Body of pancreas (tissue), 4 donors: ENCODE measurements around the gene OSTC. TPM values are rescaled to one million over a fixed set of nuclear protein-coding genes. Genes with fewer than 3 reads are reported as not detected.

Source experiments
- ATAC-seq: fragments of 150-250 bp; one replicate; pipeline ENCODE4 v1.9.1; 2016
- DNase-seq, 4 donors: peaks; one replicate each; pipeline ENCODE4 v3.0.0-alpha.2; 2019
- H3K27ac ChIP-seq, 4 donors: fragments of 200-600 bp; sonication (generic); 1 replicate in 3 of 4; 2 replicates in 1 of 4; pipeline versions ENCODE4 v1.5.1 to v1.6.1; 2016 to 2019; ENCODE audit warnings: mild to moderate bottlenecking in 1 of 4, mixed read lengths in 1 of 4, moderate library complexity in 1 of 4
- H3K27me3 ChIP-seq, 2 donors: fragments of 200-600 bp; sonication (generic); one replicate each; pipeline ENCODE4 v1.6.0; 2016; ENCODE audit warnings: mild to moderate bottlenecking in 1 of 2
- H3K36me3 ChIP-seq, 2 donors: fragments of 200-600 bp; sonication (generic); replicated peaks in 1 of 2; 2 replicates each; pipeline ENCODE4 v1.5.1; 2016; ENCODE audit warnings: low read depth in 2 of 2; ENCODE audit not compliant: insufficient read depth in 1 of 2
- H3K4me1 ChIP-seq: fragments of 200-600 bp; sonication (generic); one replicate; pipeline ENCODE4 v1.6.0; 2016
- H3K4me3 ChIP-seq, 2 donors: fragments of 200-600 bp; sonication (generic); 1 replicate in 1 of 2; 2 replicates in 1 of 2; pipeline ENCODE4 v1.5.1; 2016 to 2019
- H3K9me3 ChIP-seq, 3 donors: fragments of 200-600 bp; sonication (generic); 1 replicate in 2 of 3; 2 replicates in 1 of 3; pipeline ENCODE4 v1.5.1; 2016
- CTCF ChIP-seq, 7 experiments: fragments of 450-650 bp in 4 of 7; fragments of 200-600 bp in 3 of 7; sonication (generic) in 3 of 7; IDR thresholded peaks; one replicate each; pipeline ENCODE4 v1.5.1; 2016 to 2019; ENCODE audit warnings: antibody characterized with exemption in 7 of 7
- POLR2A ChIP-seq, 3 donors: fragments of 450-650 bp; IDR thresholded peaks; one replicate each; pipeline ENCODE4 v1.6.1; 2016; ENCODE audit warnings: antibody characterized with exemption in 3 of 3, mild to moderate bottlenecking in 2 of 3
- WGBS, 2 donors: methylation state at CpG; one replicate each; pipeline ENCODE4 v1.1.5; 2017; 5-methylcytosine and 5-hydroxymethylcytosine counted together
- intact Hi-C: fragments of 100-400 bp; cut with DNase I; formaldehyde crosslinking; loops from one replicate; pipeline ENCODE4 v1.15.1; 2023
- total RNA-seq, 2 donors: library from RNA; depleted of rRNA; stranded (reverse); fragments of >200 nt; gene quantifications; one replicate each; pipeline ENCODE4 v1.1.0, GENCODE V29; 2016

Gene OSTC
- total RNA-seq, 2 donors from 2014 or later = 35.6 to 308 TPM

- WGBS, 2 donors = 1% methylated on average over 9 of the region's 9 CpGs
- no peak for ATAC-seq
- Histone ChIP-seq H3K36me3 (no peaks in the 10 kb centered on the region), H3K27me3 (no peaks in the 10 kb centered on the region), H3K27ac (peak overlapping the region; percentile 63 to 96 (median 87)), H3K9me3 (no peaks in the 10 kb centered on the region), H3K4me3 (peak overlapping the region; percentile 66 to 99), H3K4me1 (peaks cover 30% of the 10 kb centered on the region)
- TF ChIP-seq POLR2A (IDR thresholded peaks at IDR 0.05) (no peak), CTCF (IDR thresholded peaks at IDR 0.05) (no peak)
- DNase-seq = peak in 2 of 4 donors; percentile 19 to 26
- intact Hi-C loops = no loop called here
Measured at GRCh38 chr4:108651014-108651791, 804 bp downstream of the OSTC start.

DNA sequence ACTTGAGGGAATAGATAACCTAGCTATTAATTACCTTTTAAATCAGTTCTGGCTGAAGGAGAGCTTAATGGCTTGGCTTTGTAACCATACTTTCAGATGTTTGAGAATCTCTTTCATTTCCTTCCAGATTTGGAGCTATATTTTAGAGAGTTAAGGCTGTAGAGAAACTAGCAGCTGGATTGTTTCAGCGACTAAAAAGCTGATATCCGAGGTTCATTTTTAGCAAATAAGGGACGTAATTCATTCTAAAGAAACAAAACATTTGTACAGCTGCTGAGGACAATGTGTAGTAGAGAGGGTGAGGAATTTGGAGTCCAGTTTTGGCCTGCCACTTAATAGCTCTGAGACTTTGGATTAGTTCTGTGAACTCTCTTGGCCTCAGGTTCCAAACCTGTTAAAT, 12.2 kb downstream of the OSTC start:
- no peak for DNase-seq
- intact Hi-C loops = no loop called here
- Histone ChIP-seq H3K36me3 (peaks cover 0 to 11% of the 10 kb centered on the region in 2 donors), H3K9me3 (no peaks in the 10 kb centered on the region), H3K27ac (no peak overlapping the region), H3K4me1 (no peaks in the 10 kb centered on the region), H3K27me3 (no peaks in the 10 kb centered on the region), H3K4me3 (no peak overlapping the region)
- 41 to 42% methylated on average over 3 of the region's 3 CpGs for WGBS, 2 donors
- no peak for ATAC-seq
- no peak for TF ChIP-seq CTCF (IDR thresholded peaks at IDR 0.05)
- TF ChIP-seq POLR2A (IDR thresholded peaks at IDR 0.05) = no peak

DNA sequence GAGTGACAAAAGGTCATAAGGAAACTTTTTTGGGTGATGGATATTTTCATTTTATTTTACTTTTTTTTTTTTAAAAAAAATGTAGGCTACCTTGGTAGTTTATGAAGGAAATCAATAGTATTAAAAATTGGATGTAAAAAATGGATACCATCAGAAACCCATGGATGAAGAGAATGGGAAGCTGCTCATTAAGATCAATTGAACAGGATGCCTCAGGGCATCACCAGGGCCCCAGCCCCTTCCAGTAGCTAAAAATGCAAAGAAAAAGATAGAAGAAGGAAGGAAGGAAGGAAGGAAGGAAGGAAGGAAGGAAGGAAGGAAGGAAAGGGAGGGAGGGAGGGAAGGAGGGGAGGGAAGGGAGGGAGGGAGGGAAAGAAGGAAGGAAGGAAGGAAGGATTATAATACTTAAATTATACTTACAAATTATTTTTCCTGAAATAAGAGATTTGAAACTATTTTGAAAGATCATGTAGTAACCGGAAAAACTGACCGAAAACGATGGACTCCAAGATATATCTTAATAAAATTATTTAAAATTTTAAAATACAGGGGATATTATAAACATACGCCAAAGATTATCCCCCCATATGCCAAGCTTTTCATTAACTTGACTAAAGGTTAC, 24.1 kb downstream of the OSTC start:
- intact Hi-C loops = no loop called here
- H3K27me3 ChIP-seq = no peaks in the 10 kb centered on the region
- H3K9me3 ChIP-seq = no peaks in the 10 kb centered on the region
- DNase-seq = no peak
- H3K4me1 ChIP-seq = no peaks in the 10 kb centered on the region
- 73% methylated on average over 4 of the region's 4 CpGs for WGBS, 2 donors
- H3K27ac ChIP-seq = no peak overlapping the region
- ATAC-seq = no peak
- TF ChIP-seq POLR2A (IDR thresholded peaks at IDR 0.05) = no peak
- TF ChIP-seq CTCF (IDR thresholded peaks at IDR 0.05) = no peak
- no peaks in the 10 kb centered on the region for H3K36me3 ChIP-seq
- no peak overlapping the region for H3K4me3 ChIP-seq

DNA sequence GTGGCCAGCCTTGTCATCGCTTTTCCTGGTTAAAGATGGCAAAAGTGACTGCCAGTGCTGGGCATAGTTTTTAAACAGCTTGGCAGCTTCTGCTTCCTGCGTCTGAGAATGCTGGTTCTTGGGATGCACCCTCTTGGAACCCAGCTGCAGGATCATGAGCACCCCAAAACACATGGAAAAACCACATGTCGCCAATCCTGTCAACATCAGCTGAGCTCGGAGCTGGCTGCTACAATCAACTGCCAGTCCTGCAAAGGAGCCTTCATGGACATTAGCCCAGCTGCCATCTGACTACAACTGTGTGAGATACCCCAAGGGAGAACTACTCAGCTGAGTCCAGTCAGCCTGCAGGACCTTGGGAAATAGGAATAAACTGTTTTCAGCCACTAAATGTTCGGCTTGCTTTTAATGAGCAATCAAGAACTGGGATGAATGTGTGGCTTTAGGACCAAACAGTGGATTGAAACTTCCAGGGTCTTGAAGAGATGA, 31.0 kb downstream of the OSTC start:
- no peaks in the 10 kb centered on the region for H3K27me3 ChIP-seq
- H3K36me3 ChIP-seq = no peaks in the 10 kb centered on the region
- 84 to 85% methylated on average over 3 to 5 of the region's 5 CpGs for WGBS, 2 donors
- TF ChIP-seq POLR2A (IDR thresholded peaks at IDR 0.05) (no peak), CTCF (IDR thresholded peaks at IDR 0.05) (no peak)
- no peak overlapping the region for H3K27ac ChIP-seq
- H3K9me3 ChIP-seq = no peaks in the 10 kb centered on the region
- no peak for DNase-seq
- H3K4me1 ChIP-seq = no peaks in the 10 kb centered on the region
- intact Hi-C loops = no loop called here
- ATAC-seq = no peak
- H3K4me3 ChIP-seq = no peak overlapping the region
